Fibroblast of lung (primary cell): ENCODE data around the gene HS6ST2. TPM values are rescaled to one million over a fixed set of nuclear protein-coding genes. Genes with fewer than 3 reads are reported as not detected.

Experiments used
- DNase-seq, 2 donors: peaks; one replicate each; pipeline versions ENCODE4 v3.0.0 to v3.0.0-alpha.2; 2010; ENCODE audit warnings: low read depth in 2 of 2
- H2AFZ ChIP-seq: 2 replicates; pipeline ENCODE4 v1.5.1; 2012; ENCODE audit warnings: low read length, control low read depth, inconsistent platforms
- H3K27ac ChIP-seq: 2 replicates; pipeline ENCODE4 v1.5.1; 2011; ENCODE audit warnings: low read length, control low read depth; ENCODE audit not compliant: insufficient read depth
- H3K27me3 ChIP-seq: 2 replicates; pipeline ENCODE4 v1.5.1; 2011; ENCODE audit warnings: mild to moderate bottlenecking, low read length; ENCODE audit not compliant: control insufficient read depth, insufficient read depth
- H3K36me3 ChIP-seq: 2 replicates; pipeline ENCODE4 v1.5.1; 2011; ENCODE audit warnings: low read length; ENCODE audit not compliant: control insufficient read depth, insufficient read depth
- H3K4me1 ChIP-seq: 2 replicates; pipeline ENCODE4 v1.5.1; 2011; ENCODE audit warnings: low read length; ENCODE audit not compliant: control insufficient read depth, insufficient read depth; ENCODE audit errors: extremely low read depth
- H3K4me2 ChIP-seq: 2 replicates; pipeline ENCODE4 v1.5.1; 2011; ENCODE audit warnings: low read length, control low read depth; ENCODE audit not compliant: insufficient read depth; ENCODE audit errors: extremely low read depth
- H3K4me3 ChIP-seq, 4 experiments: fragments of 200-600 bp in 1 of 4; sonication (generic) in 1 of 4; replicated peaks in 1 of 4; 2 replicates each; pipeline ENCODE4 v1.5.1; 2011 to 2016; ENCODE audit warnings: low read length in 4 of 4, low read depth in 3 of 4, mild to moderate bottlenecking in 3 of 4, control low read depth in 2 of 4, inconsistent platforms in 1 of 4, mixed read lengths in 1 of 4; ENCODE audit not compliant: insufficient read depth in 1 of 4; ENCODE audit errors: control extremely low read depth in 1 of 4
- H3K79me2 ChIP-seq: 2 replicates; pipeline ENCODE4 v1.5.1; 2012; ENCODE audit warnings: mild to moderate bottlenecking, low read length, inconsistent platforms; ENCODE audit not compliant: control insufficient read depth, insufficient read depth
- H3K9ac ChIP-seq: 2 replicates; pipeline ENCODE4 v1.5.1; 2011; ENCODE audit warnings: mild to moderate bottlenecking, low read length, control low read depth; ENCODE audit not compliant: insufficient read depth
- H3K9me3 ChIP-seq: 2 replicates; pipeline ENCODE4 v1.5.1; 2012; ENCODE audit warnings: low read depth, low read length; ENCODE audit not compliant: control insufficient read depth, insufficient read depth
- H4K20me1 ChIP-seq: 2 replicates; pipeline ENCODE4 v1.5.1; 2011; ENCODE audit warnings: low read length; ENCODE audit not compliant: control insufficient read depth, insufficient read depth; ENCODE audit errors: extremely low read depth
- EZH2 ChIP-seq: IDR thresholded peaks from 2 replicates; pipeline ENCODE4 v1.5.1; 2012; ENCODE audit warnings: low read length, control low read depth, mild to moderate bottlenecking; ENCODE audit errors: missing control alignments
- polyA plus RNA-seq, 2 donors: library from polyadenylated mRNA; depleted of rRNA in 1 of 2; stranded (reverse) in 1 of 2; unstranded in 1 of 2; fragments of >200 nt; gene quantifications; 2 replicates each; pipeline ENCODE4 v1.2.1, GENCODE V29; 2011 to 2012; ENCODE audit warnings: missing spikeins in 1 of 2
- total RNA-seq: library from RNA; depleted of rRNA; stranded (reverse); fragments of >200 nt; gene quantifications from 2 replicates; pipeline ENCODE4 v1.2.1, GENCODE V29; 2014
- TF ChIP-seq, protein P1 (sequence below), 2 donors: IDR thresholded peaks in 1 of 2; conservative IDR thresholded peaks in 1 of 2; 1 replicate in 1 of 2; 2 replicates in 1 of 2; pipeline ENCODE4 v1.5.1; 2011 to 2012; ENCODE audit warnings: low read length in 2 of 2, control low read depth in 1 of 2, inconsistent platforms in 1 of 2, low read depth in 1 of 2, mild to moderate bottlenecking in 1 of 2

HS6ST2 gene
- total and polyA plus RNA-seq, 2 donors (not counting 1 experiment from before 2014, with no cell fraction given) = 0.01 to 0.17 TPM

DNA sequence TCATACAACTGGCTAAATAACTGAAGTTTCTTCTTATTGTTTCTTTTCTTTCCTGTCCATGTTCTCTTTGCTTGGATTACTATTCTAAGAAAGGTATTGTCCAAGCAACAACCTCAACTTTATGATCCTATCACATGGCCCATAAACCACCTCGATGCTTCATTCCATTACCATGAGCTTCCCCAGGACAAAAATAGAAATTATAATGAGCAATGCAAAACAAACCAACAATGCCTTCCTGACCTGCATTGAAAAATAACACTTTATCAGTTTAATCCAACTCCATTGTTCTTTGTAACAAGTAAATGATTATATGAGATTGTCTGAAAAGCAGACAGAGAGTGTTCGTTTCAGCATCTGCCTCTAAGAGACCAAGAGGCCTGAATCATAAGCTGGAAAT is 148.8 kb downstream of the HS6ST2 start:
- no peak for DNase-seq
- H3K4me2 ChIP-seq = no peak overlapping the region

DNA sequence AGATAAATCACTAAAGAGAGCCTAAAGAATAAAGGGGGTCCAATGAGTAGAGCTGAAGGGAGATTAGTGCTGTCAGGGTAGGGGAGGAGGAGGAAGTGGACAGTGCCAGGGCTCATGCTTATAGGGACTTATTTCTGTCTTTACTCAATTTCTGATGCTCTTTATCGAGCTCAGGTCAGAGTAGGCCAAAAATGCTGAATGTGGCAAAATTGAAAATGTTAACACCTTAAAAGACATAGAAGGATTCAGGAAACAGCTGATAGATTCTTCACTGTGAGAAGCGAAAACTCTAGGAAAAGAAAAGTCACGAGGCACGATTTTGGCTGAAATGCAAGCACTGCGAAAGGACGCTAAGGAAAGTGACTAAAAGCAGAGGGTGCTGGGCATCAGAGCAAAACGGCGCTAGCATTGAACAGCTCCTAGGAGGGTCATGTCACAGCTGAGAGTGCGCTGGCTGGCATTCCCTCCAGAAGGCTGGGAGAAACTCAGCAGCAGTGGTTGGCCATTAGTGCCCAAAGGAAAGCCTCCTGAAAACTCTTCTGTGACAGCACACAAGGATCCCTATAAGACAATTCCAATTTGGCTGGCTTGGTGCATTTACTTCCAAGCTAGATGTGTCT is 150.9 kb downstream of the HS6ST2 start:
- Histone ChIP-seq H3K9ac (no peak overlapping the region), H3K4me3 (no peak overlapping the region), H3K79me2 (no peaks in the 10 kb centered on the region), H3K9me3 (no peaks in the 10 kb centered on the region), H3K36me3 (no peaks in the 10 kb centered on the region), H3K4me2 (no peak overlapping the region), H3K4me1 (no peaks in the 10 kb centered on the region), H3K27ac (no peak overlapping the region), H2AFZ (no peak overlapping the region), H4K20me1 (no peaks in the 10 kb centered on the region), H3K27me3 (no peaks in the 10 kb centered on the region)
- no peak for DNase-seq
- TF ChIP-seq, protein P1, sequence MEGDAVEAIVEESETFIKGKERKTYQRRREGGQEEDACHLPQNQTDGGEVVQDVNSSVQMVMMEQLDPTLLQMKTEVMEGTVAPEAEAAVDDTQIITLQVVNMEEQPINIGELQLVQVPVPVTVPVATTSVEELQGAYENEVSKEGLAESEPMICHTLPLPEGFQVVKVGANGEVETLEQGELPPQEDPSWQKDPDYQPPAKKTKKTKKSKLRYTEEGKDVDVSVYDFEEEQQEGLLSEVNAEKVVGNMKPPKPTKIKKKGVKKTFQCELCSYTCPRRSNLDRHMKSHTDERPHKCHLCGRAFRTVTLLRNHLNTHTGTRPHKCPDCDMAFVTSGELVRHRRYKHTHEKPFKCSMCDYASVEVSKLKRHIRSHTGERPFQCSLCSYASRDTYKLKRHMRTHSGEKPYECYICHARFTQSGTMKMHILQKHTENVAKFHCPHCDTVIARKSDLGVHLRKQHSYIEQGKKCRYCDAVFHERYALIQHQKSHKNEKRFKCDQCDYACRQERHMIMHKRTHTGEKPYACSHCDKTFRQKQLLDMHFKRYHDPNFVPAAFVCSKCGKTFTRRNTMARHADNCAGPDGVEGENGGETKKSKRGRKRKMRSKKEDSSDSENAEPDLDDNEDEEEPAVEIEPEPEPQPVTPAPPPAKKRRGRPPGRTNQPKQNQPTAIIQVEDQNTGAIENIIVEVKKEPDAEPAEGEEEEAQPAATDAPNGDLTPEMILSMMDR (conservative IDR thresholded peaks at IDR 0.05 in 1 of 2, IDR thresholded peaks at IDR 0.05 in 1 of 2; ENCODE audit: low read depth in 1 of 2, low read length in 2 of 2) = no peak
- no peak for TF ChIP-seq EZH2

More for the DNA sequence above, 148.8 kb downstream of the HS6ST2 start:
- Histone ChIP-seq H3K36me3 (no peaks in the 10 kb centered on the region), H3K4me3 (no peak overlapping the region), H2AFZ (no peak overlapping the region), H3K9ac (no peak overlapping the region), H3K27me3 (no peaks in the 10 kb centered on the region), H4K20me1 (no peaks in the 10 kb centered on the region), H3K79me2 (no peaks in the 10 kb centered on the region), H3K9me3 (no peaks in the 10 kb centered on the region), H3K27ac (no peak overlapping the region), H3K4me1 (no peaks in the 10 kb centered on the region)
- TF ChIP-seq EZH2 = no peak
- TF ChIP-seq, protein P1 (conservative IDR thresholded peaks at IDR 0.05 in 1 of 2, IDR thresholded peaks at IDR 0.05 in 1 of 2; ENCODE audit: low read depth in 1 of 2, low read length in 2 of 2) = no peak

DNA sequence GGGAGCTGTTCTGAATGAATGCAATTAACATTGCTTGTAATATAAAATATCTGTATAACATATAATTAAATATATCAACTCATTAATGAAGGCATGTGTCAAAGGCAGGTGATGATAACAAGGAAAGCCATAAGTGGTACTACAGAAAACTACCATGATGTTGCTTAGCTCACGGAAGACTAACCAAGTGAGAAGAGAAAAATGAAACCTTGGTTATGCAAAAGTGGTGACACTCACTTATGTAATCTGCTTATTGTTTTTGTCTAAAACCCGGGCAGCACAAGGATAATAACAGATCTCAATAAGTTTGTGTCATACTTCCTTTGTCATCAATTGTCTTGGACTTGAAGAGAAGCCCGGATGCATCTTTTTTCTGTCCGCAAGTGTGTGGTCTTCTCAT is 156.4 kb downstream of the HS6ST2 start:
- Histone ChIP-seq H3K4me2 (no peak overlapping the region), H3K27me3 (no peaks in the 10 kb centered on the region), H3K9ac (no peak overlapping the region), H3K36me3 (no peaks in the 10 kb centered on the region), H4K20me1 (no peaks in the 10 kb centered on the region), H2AFZ (no peak overlapping the region), H3K4me1 (no peaks in the 10 kb centered on the region), H3K9me3 (no peaks in the 10 kb centered on the region), H3K27ac (no peak overlapping the region), H3K79me2 (no peaks in the 10 kb centered on the region), H3K4me3 (no peak overlapping the region)
- DNase-seq = no peak
- no peak for TF ChIP-seq EZH2
- TF ChIP-seq, protein P1 (conservative IDR thresholded peaks at IDR 0.05 in 1 of 2, IDR thresholded peaks at IDR 0.05 in 1 of 2; ENCODE audit: low read depth in 1 of 2, low read length in 2 of 2) = no peak
